ENCODE measurements around the gene ERGIC1. TPM values are rescaled to one million over a fixed set of nuclear protein-coding genes. Genes with fewer than 3 reads are reported as not detected.

The ERGIC1 gene
- total and polyA plus RNA-seq, 2 of the 8 experiments (the other 6 are each of a cell fraction or from before 2014, with no cell fraction given), result 95.3 to 106 TPM

DNA sequence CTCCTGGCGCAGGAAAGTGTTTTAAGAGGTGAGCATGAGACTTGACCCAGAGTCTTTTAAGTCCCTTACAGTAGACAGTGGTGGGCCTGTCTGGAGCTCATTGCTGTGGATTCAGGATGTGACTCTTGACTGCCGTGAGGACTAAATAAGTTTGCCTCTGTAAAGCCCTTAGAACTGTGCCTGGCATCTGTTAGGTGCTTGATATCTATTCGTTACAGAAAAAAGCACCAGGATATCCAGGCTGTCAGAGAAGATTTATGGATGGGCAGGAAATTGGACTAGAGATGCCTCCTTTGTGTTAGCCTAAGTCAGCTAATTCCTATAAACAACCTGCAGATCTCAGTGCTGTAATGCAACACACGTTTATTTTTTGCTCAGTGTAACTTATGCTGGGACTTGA lies 12.6 kb downstream of the ERGIC1 start:
- no peak overlapping the region for H3K9ac ChIP-seq (replicated peaks in 1 of 4; ENCODE audit: extremely low read depth in 1 of 4, low read depth in 3 of 4, low read length in 3 of 4)
- no peaks in the 10 kb centered on the region for H3K23me2 ChIP-seq (ENCODE audit: low read depth, low read length)
- H3K4me3 ChIP-seq (ENCODE audit: extremely low read depth in 1 of 4, insufficient read depth in 2 of 4, low read depth in 3 of 4, low read length in 4 of 4), result no peak overlapping the region
- no peak overlapping the region for H3K18ac ChIP-seq (ENCODE audit: extremely low read depth, low read length)
- H2AK5ac ChIP-seq (ENCODE audit: low read depth, low read length), result no peak overlapping the region
- H4K5ac ChIP-seq (ENCODE audit: insufficient read length, low read depth, low read length), result no peak overlapping the region
- no peak overlapping the region for H2BK20ac ChIP-seq (ENCODE audit: low read length)
- H3K56ac ChIP-seq (replicated peaks; ENCODE audit: insufficient read length, low read depth, low read length), result no peak overlapping the region
- no peak overlapping the region for H2BK5ac ChIP-seq (ENCODE audit: low read depth, low read length)
- H4K91ac ChIP-seq (replicated peaks; ENCODE audit: insufficient read length, low read length), result no peak overlapping the region
- H3K14ac ChIP-seq (ENCODE audit: insufficient read length), result no peak overlapping the region
- peaks cover 0 to 2% (median 1%) of the 10 kb centered on the region in 4 experiments; a peak in 2 of 7 replicates for H3K4me1 ChIP-seq (replicated peaks in 1 of 4; ENCODE audit: control insufficient read depth in 3 of 4, insufficient read depth in 4 of 4, low read length in 3 of 4)
- no peak overlapping the region for H2AFZ ChIP-seq (ENCODE audit: low read length)
- H3K4ac ChIP-seq (replicated peaks; ENCODE audit: insufficient read length, low read depth, low read length), result no peak overlapping the region
- H4K20me1 ChIP-seq (replicated peaks in 1 of 2; ENCODE audit: control insufficient read depth in 1 of 2, insufficient read depth in 2 of 2, low read length in 2 of 2), result peaks cover 21 to 50% of the 10 kb centered on the region in 2 experiments
- TF ChIP-seq SUZ12 (IDR thresholded peaks at IDR 0.05; ENCODE audit: low read length) (no peak), GTF2F1 (IDR thresholded peaks at IDR 0.05; ENCODE audit: borderline replicate concordance, low read depth, low read length) (no peak), HDAC2 (IDR thresholded peaks at IDR 0.05; ENCODE audit: borderline replicate concordance in 1 of 2, low read depth in 2 of 2, low read length in 2 of 2) (no peak), YY1 (IDR thresholded peaks at IDR 0.05; ENCODE audit: low read depth, low read length) (no peak), RBBP5 (IDR thresholded peaks at IDR 0.05; ENCODE audit: borderline replicate concordance, low read depth, low read length) (no peak), ATF3 (IDR thresholded peaks at IDR 0.05; ENCODE audit: insufficient read depth, low read depth, low read length) (no peak), SIX5 (IDR thresholded peaks at IDR 0.05; ENCODE audit: low read depth, low read length) (no peak), RNF2 (IDR thresholded peaks at IDR 0.05; ENCODE audit: borderline replicate concordance, low read depth, low read length, missing control alignments, poor library complexity, severe bottlenecking) (no peak)
- no peak for FAIRE-seq
- no peak overlapping the region for H3K23ac ChIP-seq (ENCODE audit: insufficient read length)
- no peak overlapping the region for H2BK120ac ChIP-seq (replicated peaks; ENCODE audit: low read depth, low read length)
- H3K79me2 ChIP-seq (ENCODE audit: control insufficient read depth in 1 of 2, insufficient read depth in 2 of 2, low read length in 2 of 2), result peaks cover 0 to 93% of the 10 kb centered on the region in 2 experiments
- H4K8ac ChIP-seq (ENCODE audit: extremely low read depth, insufficient read depth, low read length), result no peak overlapping the region
- H3K9me3 ChIP-seq (ENCODE audit: insufficient read depth in 2 of 2, low read depth in 1 of 2, low read length in 1 of 2), result no peaks in the 10 kb centered on the region
- peaks cover 39% of the 10 kb centered on the region for H3K79me1 ChIP-seq (ENCODE audit: low read depth, low read length)
- no peaks in the 10 kb centered on the region for H3K36me3 ChIP-seq (ENCODE audit: control insufficient read depth in 2 of 4, insufficient read depth in 4 of 4, low read length in 3 of 4)
- no peak overlapping the region for H2BK15ac ChIP-seq (ENCODE audit: low read length)
- 82% methylated on average over 4 of the region's 4 CpGs; no CpG with 5 or more reads in 1 of the 2 experiments for WGBS, 2 experiments (ENCODE audit: extremely low coverage in 1 of 2, insufficient coverage in 1 of 2, insufficient read length in 1 of 2, insufficient replicate concordance in 2 of 2, low coverage in 1 of 2, low lambda C conversion rate in 2 of 2, missing lambda C conversion rate in 1 of 2)
- H2BK12ac ChIP-seq (ENCODE audit: low read depth, low read length), result no peak overlapping the region
- ChIA-PET POLR2A (ENCODE audit: partially characterized antibody) (interaction anchor here (1.2 kb wide), 1 partner anchor 12 kb away, joined by 5 read pairs; no protein-coding TSS in a partner anchor), CTCF (ENCODE audit: partially characterized antibody) (interaction anchor here (1.1 to 1.2 kb wide), 2 partner anchors 69 to 75 kb away, joined by 3 to 4 read pairs; no protein-coding TSS in a partner anchor)
- no peak overlapping the region for H3K27ac ChIP-seq (ENCODE audit: low read depth, low read length)
- no peak overlapping the region for H3K4me2 ChIP-seq (ENCODE audit: insufficient read depth in 1 of 2, low read depth in 2 of 2, low read length in 2 of 2)
- H3K27me3 ChIP-seq (replicated peaks in 1 of 4; ENCODE audit: control insufficient read depth in 3 of 4, extremely low read depth in 1 of 4, insufficient read depth in 3 of 4, low read length in 3 of 4), result no peaks in the 10 kb centered on the region
- no peak for DNase-seq (ENCODE audit: low read depth in 1 of 2, low spot score in 2 of 2)
